ENCODE results near the gene AGBL1.

AGBL1 gene

GRCh38 chr15:86167841-86168240, 88.2 kb downstream of the AGBL1 start (continued):
- TF ChIP-seq ZBTB11 (tag by site-specific recombination; conservative IDR thresholded peaks at IDR 0.05; ENCODE audit: low read depth) (no peak), ZFP3 (tag by site-specific recombination; IDR thresholded peaks at IDR 0.05; ENCODE audit: low read depth) (no peak), ZNF830 (tag by site-specific recombination; IDR thresholded peaks at IDR 0.05; ENCODE audit: low read depth) (no peak), ZNF404 (tag by site-specific recombination; IDR thresholded peaks at IDR 0.05) (no peak), ZNF596 (tag by site-specific recombination; IDR thresholded peaks at IDR 0.05) (no peak), PBX3 (CRISPR knock-in tag; IDR thresholded peaks at IDR 0.05) (no peak), ZNF211 (tag by site-specific recombination; IDR thresholded peaks at IDR 0.05; ENCODE audit: low read depth) (no peak), ZSCAN16 (tag by site-specific recombination; IDR thresholded peaks at IDR 0.05) (no peak), SALL2 (tag by site-specific recombination; IDR thresholded peaks at IDR 0.05; ENCODE audit: borderline replicate concordance) (no peak)

GRCh38 chr15:86178845-86179244, 99.2 kb downstream of the AGBL1 start:
- no peaks in the 10 kb centered on the region for H3K36me3 ChIP-seq (ENCODE audit: control insufficient read depth in 2 of 2, insufficient read depth in 1 of 2, low read length in 2 of 2)
- no peak for TF ChIP-seq ZNF473 (tag by site-specific recombination; IDR thresholded peaks at IDR 0.05)
- TF ChIP-seq ZNF214 (tag by site-specific recombination; IDR thresholded peaks at IDR 0.05; ENCODE audit: borderline replicate concordance): no peak
- TF ChIP-seq ZIC2 (tag by site-specific recombination; IDR thresholded peaks at IDR 0.05): no peak
- TF ChIP-seq ZBTB26 (tag by site-specific recombination; optimal IDR thresholded peaks at IDR 0.05): no peak
- no peak for TF ChIP-seq ZNF175 (tag by site-specific recombination; IDR thresholded peaks at IDR 0.05)
- TF ChIP-seq GFI1B (tag by site-specific recombination; IDR thresholded peaks at IDR 0.05): no peak
- TF ChIP-seq ZNF248 (tag by site-specific recombination; IDR thresholded peaks at IDR 0.05): no peak
- no peak for TF ChIP-seq MEIS1 (CRISPR knock-in tag; IDR thresholded peaks at IDR 0.05; ENCODE audit: borderline replicate concordance)
- TF ChIP-seq ZNF513 (tag by site-specific recombination; IDR thresholded peaks at IDR 0.05): no peak
- TF ChIP-seq HIC1 (tag by site-specific recombination; IDR thresholded peaks at IDR 0.05): no peak
- no peak for TF ChIP-seq TCF7L2 (IDR thresholded peaks at IDR 0.05; ENCODE audit: borderline replicate concordance, low read depth, low read length)
- POLR2A ChIA-PET: no interaction called here
- no peak overlapping the region for H3K27ac ChIP-seq (ENCODE audit: extremely low read depth, low read depth, low read length)
- no peak overlapping the region for H3K4me3 ChIP-seq (ENCODE audit: low read depth, low read length)
- CTCF ChIA-PET: no interaction called here
- H3K4me1 ChIP-seq (ENCODE audit: control insufficient read depth, insufficient read depth, low read length): peaks cover 4% of the 10 kb centered on the region
- no peaks in the 10 kb centered on the region for H3K9me3 ChIP-seq (ENCODE audit: control insufficient read depth, insufficient read depth, low read depth, low read length)
